Neural progenitor cell (in vitro differentiated cells): ENCODE data around the gene PJVK. TPM values are rescaled to one million over a fixed set of nuclear protein-coding genes. Genes with fewer than 3 reads are reported as not detected.

Experiments
- DNase-seq: peaks from one replicate; pipeline ENCODE4 v3.0.0-alpha.2; 2016; ENCODE audit warnings: low spot score
- H2AFZ ChIP-seq: fragments of 200-600 bp; sonication (generic); replicated peaks from 2 replicates; pipeline ENCODE4 v1.6.1; 2016; ENCODE audit warnings: antibody characterized with exemption
- H3F3A ChIP-seq: fragments of 200-600 bp; sonication (generic); 2 replicates; pipeline ENCODE4 v1.6.1; 2016; ENCODE audit warnings: antibody characterized with exemption, low read depth
- H3K27ac ChIP-seq: fragments of 200-600 bp; sonication (generic); 2 replicates; pipeline ENCODE4 v1.5.1; 2016; ENCODE audit warnings: mild to moderate bottlenecking
- H3K27me3 ChIP-seq: fragments of 200-600 bp; sonication (generic); 2 replicates; pipeline ENCODE4 v1.6.1; 2016; ENCODE audit warnings: mild to moderate bottlenecking, moderate library complexity
- H3K36me3 ChIP-seq: fragments of 200-600 bp; sonication (generic); 2 replicates; pipeline ENCODE4 v1.5.1; 2016
- H3K4me1 ChIP-seq: fragments of 200-600 bp; sonication (generic); 2 replicates; pipeline ENCODE4 v1.6.1; 2016; ENCODE audit warnings: mixed run types
- H3K4me2 ChIP-seq: fragments of 200-600 bp; sonication (generic); 2 replicates; pipeline ENCODE4 v1.6.1; 2016
- H3K4me3 ChIP-seq: fragments of 200-600 bp; sonication (generic); 2 replicates; pipeline ENCODE4 v1.5.1; 2016
- H3K79me2 ChIP-seq: fragments of 200-600 bp; sonication (generic); 2 replicates; pipeline ENCODE4 v1.6.1; 2016; ENCODE audit warnings: low read depth
- H3K9ac ChIP-seq: fragments of 200-600 bp; sonication (generic); 2 replicates; pipeline ENCODE4 v1.6.1; 2016
- H3K9me3 ChIP-seq: fragments of 200-600 bp; sonication (generic); 2 replicates; pipeline ENCODE4 v1.5.1; 2016; ENCODE audit warnings: low read depth
- H4K20me1 ChIP-seq: fragments of 200-600 bp; sonication (generic); 2 replicates; pipeline ENCODE4 v1.6.1; 2016; ENCODE audit warnings: low read depth
- H3K27ac Mint-ChIP-seq: 3 replicates; pipeline ENCODE4 v1.8.0; 2021; ENCODE audit warnings: mixed read lengths
- H3K27me3 Mint-ChIP-seq: 2 replicates; pipeline ENCODE4 v1.8.0; 2022; ENCODE audit warnings: low read depth, mild to moderate bottlenecking, inconsistent platforms, moderate library complexity, mixed read lengths; ENCODE audit not compliant: insufficient read depth
- H3K36me3 Mint-ChIP-seq: 3 replicates; pipeline ENCODE4 v1.8.0; 2021; ENCODE audit warnings: mixed read lengths
- H3K4me1 Mint-ChIP-seq: 3 replicates; pipeline ENCODE4 v1.8.0; 2021; ENCODE audit warnings: mixed read lengths
- H3K4me3 Mint-ChIP-seq: 3 replicates; pipeline ENCODE4 v1.8.0; 2021; ENCODE audit warnings: mild to moderate bottlenecking, moderate library complexity, mixed read lengths
- H3K9me3 Mint-ChIP-seq: 3 replicates; pipeline ENCODE4 v1.8.0; 2020; ENCODE audit warnings: mixed read lengths
- CTCF ChIP-seq: fragments of 200-600 bp; sonication (generic); IDR thresholded peaks from 2 replicates; pipeline ENCODE4 v1.5.1; 2017; ENCODE audit warnings: antibody characterized with exemption, mild to moderate bottlenecking
- EZH2 ChIP-seq: fragments of 200-600 bp; sonication (generic); IDR thresholded peaks from 2 replicates; pipeline ENCODE4 v1.6.1; 2017; ENCODE audit warnings: antibody characterized with exemption, mild to moderate bottlenecking, moderate library complexity
- EZH2phosphoT487 ChIP-seq: fragments of 200-600 bp; sonication (generic); IDR thresholded peaks from 2 replicates; pipeline ENCODE4 v1.6.1; 2017; ENCODE audit warnings: antibody characterized with exemption
- total RNA-seq: library from RNA; depleted of rRNA; stranded (reverse); fragments of >200 nt; gene quantifications from 2 replicates; pipeline ENCODE4 v1.2.3, GENCODE V29; 2015; ENCODE audit warnings: low replicate concordance

Gene PJVK
- total RNA-seq, 1 donor from 2014 or later = 3.0 TPM

- H3K4me1 ChIP-seq = no peaks in the 10 kb centered on the region
- H3K36me3 ChIP-seq = peaks cover 6% of the 10 kb centered on the region
- Mint-ChIP-seq H3K9me3 (peaks cover 6% of the 10 kb centered on the region), H3K4me3 (no peak overlapping the region), H3K27me3 (no peaks in the 10 kb centered on the region), H3K36me3 (peaks cover 34% of the 10 kb centered on the region), H3K4me1 (no peaks in the 10 kb centered on the region), H3K27ac (no peak overlapping the region)
- no peak overlapping the region for H3K4me2 ChIP-seq
- no peak overlapping the region for H3K9ac ChIP-seq
- no peaks in the 10 kb centered on the region for H3K27me3 ChIP-seq
- TF ChIP-seq CTCF = no peak
- no peak for TF ChIP-seq EZH2phosphoT487
- no peak for TF ChIP-seq EZH2
- peaks cover 6% of the 10 kb centered on the region for H3F3A ChIP-seq
- peaks cover 9% of the 10 kb centered on the region for H3K9me3 ChIP-seq
- no peak overlapping the region for H2AFZ ChIP-seq
- no peak for DNase-seq
- no peaks in the 10 kb centered on the region for H4K20me1 ChIP-seq
- peaks cover 20% of the 10 kb centered on the region for H3K79me2 ChIP-seq
- no peak overlapping the region for H3K27ac ChIP-seq
- no peak overlapping the region for H3K4me3 ChIP-seq
These were observed 24.8 kb upstream of the PJVK start for GRCh38 chr2:178426388-178426787.

GRCh38 chr2:178427458-178427857 lies 23.7 kb upstream of the PJVK start:
- H2AFZ ChIP-seq = no peak overlapping the region
- Mint-ChIP-seq H3K4me1 (no peaks in the 10 kb centered on the region), H3K4me3 (no peak overlapping the region), H3K9me3 (peaks cover 6% of the 10 kb centered on the region), H3K27ac (no peak overlapping the region), H3K36me3 (peaks cover 32% of the 10 kb centered on the region), H3K27me3 (no peaks in the 10 kb centered on the region)
- H3K4me2 ChIP-seq = no peak overlapping the region
- H3K4me3 ChIP-seq = no peak overlapping the region
- no peaks in the 10 kb centered on the region for H4K20me1 ChIP-seq
- H3K79me2 ChIP-seq = peaks cover 20% of the 10 kb centered on the region
- H3F3A ChIP-seq = peaks cover 6% of the 10 kb centered on the region
- no peaks in the 10 kb centered on the region for H3K4me1 ChIP-seq
- peaks cover 9% of the 10 kb centered on the region for H3K9me3 ChIP-seq
- no peak for DNase-seq
- TF ChIP-seq EZH2 (no peak), EZH2phosphoT487 (no peak), CTCF (no peak)
- H3K27ac ChIP-seq = no peak overlapping the region
- no peak overlapping the region for H3K9ac ChIP-seq
- peaks cover 6% of the 10 kb centered on the region for H3K36me3 ChIP-seq
- no peaks in the 10 kb centered on the region for H3K27me3 ChIP-seq

GRCh38 chr2:178428396-178428806 lies 22.8 kb upstream of the PJVK start:
- Mint-ChIP-seq H3K27me3 (no peaks in the 10 kb centered on the region), H3K27ac (peak overlapping the region; percentile 52), H3K36me3 (peaks cover 31% of the 10 kb centered on the region), H3K9me3 (peaks cover 6% of the 10 kb centered on the region), H3K4me1 (no peaks in the 10 kb centered on the region), H3K4me3 (no peak overlapping the region)
- peaks cover 20% of the 10 kb centered on the region for H3K79me2 ChIP-seq
- H2AFZ ChIP-seq = no peak overlapping the region
- peaks cover 13% of the 10 kb centered on the region for H3F3A ChIP-seq
- DNase-seq = no peak
- H3K4me3 ChIP-seq = no peak overlapping the region
- peaks cover 9% of the 10 kb centered on the region for H3K9me3 ChIP-seq
- no peaks in the 10 kb centered on the region for H3K4me1 ChIP-seq
- TF ChIP-seq EZH2 (no peak), CTCF (no peak), EZH2phosphoT487 (no peak)
- no peak overlapping the region for H3K27ac ChIP-seq
- no peaks in the 10 kb centered on the region for H3K27me3 ChIP-seq
- H4K20me1 ChIP-seq = no peaks in the 10 kb centered on the region
- H3K9ac ChIP-seq = no peak overlapping the region
- no peak overlapping the region for H3K4me2 ChIP-seq
- peaks cover 14% of the 10 kb centered on the region for H3K36me3 ChIP-seq
